Neural cell (in vitro differentiated cells): ENCODE measurements around the gene TMC1. TPM values are rescaled to one million over a fixed set of nuclear protein-coding genes. Genes with fewer than 3 reads are reported as not detected.

ENCODE experiments used
- H2AFZ ChIP-seq: fragments of 200-600, 300-800 bp; sonication (generic), shearing (Covaris generic); 2 replicates; pipeline ENCODE4 v1.6.0; 2014; ENCODE audit warnings: low read depth, mild to moderate bottlenecking, antibody characterized with exemption, low read length, moderate library complexity
- H3F3A ChIP-seq: fragments of 200-600 bp; shearing (Covaris generic); 2 replicates; pipeline ENCODE4 v1.6.1; 2016; ENCODE audit warnings: mild to moderate bottlenecking, moderate library complexity, mixed read lengths, antibody characterized with exemption, low read length; ENCODE audit not compliant: insufficient read depth, poor library complexity, severe bottlenecking
- H3K27ac ChIP-seq: fragments of 200-600, 300-800 bp; sonication (generic), shearing (Covaris generic); 2 replicates; pipeline ENCODE4 v1.5.1; 2014; ENCODE audit warnings: mild to moderate bottlenecking, low read length, moderate library complexity
- H3K27me3 ChIP-seq: fragments of 300-800, 200-600 bp; sonication (generic), shearing (Covaris generic); 2 replicates; pipeline ENCODE4 v1.6.0; 2014; ENCODE audit warnings: mild to moderate bottlenecking, low read depth, low read length, moderate library complexity; ENCODE audit not compliant: insufficient read depth
- H3K36me3 ChIP-seq: fragments of 300-800, 200-600 bp; sonication (generic), shearing (Covaris generic); 2 replicates; pipeline ENCODE4 v1.5.1; 2014; ENCODE audit warnings: mild to moderate bottlenecking, antibody characterized with exemption, low read length, moderate library complexity; ENCODE audit not compliant: insufficient read depth
- H3K4me2 ChIP-seq: fragments of 300-800, 200-600 bp; sonication (generic), shearing (Covaris generic); 2 replicates; pipeline ENCODE4 v1.6.0; 2014; ENCODE audit warnings: mild to moderate bottlenecking, low read length
- H3K4me3 ChIP-seq: fragments of 300-800, 200-600 bp; sonication (generic), shearing (Covaris generic); 2 replicates; pipeline ENCODE4 v1.5.1; 2014; ENCODE audit warnings: mild to moderate bottlenecking, low read length, moderate library complexity
- H3K79me2 ChIP-seq: fragments of 200-600 bp; shearing (Covaris generic); replicated peaks from 2 replicates; pipeline ENCODE4 v1.6.0; 2014; ENCODE audit warnings: mild to moderate bottlenecking, low read length, moderate library complexity; ENCODE audit not compliant: insufficient read depth
- H3K9ac ChIP-seq: fragments of 300-800, 200-600 bp; sonication (generic), shearing (Covaris generic); 2 replicates; pipeline ENCODE4 v1.6.1; 2016; ENCODE audit warnings: mild to moderate bottlenecking, low read length, mixed read lengths
- H3K9me2 ChIP-seq: fragments of 200-600 bp; shearing (Covaris generic); 2 replicates; pipeline ENCODE4 v1.6.1; 2016; ENCODE audit warnings: mild to moderate bottlenecking, low read length, mixed read lengths; ENCODE audit not compliant: insufficient read depth
- H3K9me3 ChIP-seq: fragments of 200-600, 300-800 bp; sonication (generic), shearing (Covaris generic); 2 replicates; pipeline ENCODE4 v1.6.1; 2016; ENCODE audit warnings: mild to moderate bottlenecking, mixed run types, low read length, moderate library complexity, mixed read lengths
- H4K20me1 ChIP-seq: fragments of 200-600 bp; shearing (Covaris generic); 2 replicates; pipeline ENCODE4 v1.6.1; 2016; ENCODE audit warnings: mild to moderate bottlenecking, mixed run types; ENCODE audit not compliant: insufficient read depth
- EP300 ChIP-seq: fragments of 450-650 bp; conservative IDR thresholded peaks from 2 replicates; pipeline ENCODE4 v1.6.1; 2014; ENCODE audit warnings: antibody characterized with exemption, mild to moderate bottlenecking, moderate library complexity; ENCODE audit not compliant: poor library complexity, severe bottlenecking
- EZH2 ChIP-seq: fragments of 200-600, 300-800 bp; shearing (Covaris generic), sonication (generic); IDR thresholded peaks from 2 replicates; pipeline ENCODE4 v1.6.1; 2014; ENCODE audit warnings: antibody characterized with exemption, low read length, borderline replicate concordance, mild to moderate bottlenecking; ENCODE audit not compliant: insufficient read depth, poor library complexity, severe bottlenecking
- MXI1 ChIP-seq: fragments of 450-650 bp; conservative IDR thresholded peaks from 2 replicates; pipeline ENCODE4 v1.6.1; 2014; ENCODE audit warnings: antibody characterized with exemption, mild to moderate bottlenecking; ENCODE audit not compliant: poor library complexity, severe bottlenecking
- POLR2AphosphoS5 ChIP-seq: IDR thresholded peaks from 2 replicates; pipeline ENCODE4 v1.6.1; 2012
- RAD21 ChIP-seq: fragments of 450-650 bp; conservative IDR thresholded peaks from 2 replicates; pipeline ENCODE4 v1.6.1; 2014; ENCODE audit warnings: antibody characterized with exemption, mild to moderate bottlenecking, moderate library complexity
- SMC3 ChIP-seq: fragments of 450-650 bp; conservative IDR thresholded peaks from 2 replicates; pipeline ENCODE4 v1.6.1; 2014; ENCODE audit warnings: antibody characterized with exemption, mild to moderate bottlenecking, moderate library complexity; ENCODE audit not compliant: poor library complexity
- TAF1 ChIP-seq: IDR thresholded peaks from 2 replicates; pipeline ENCODE4 v1.6.1; 2012; ENCODE audit warnings: low read depth
- polyA plus RNA-seq: library from polyadenylated mRNA; depleted of rRNA; stranded (reverse); fragments of >200 nt; gene quantifications from 2 replicates; pipeline ENCODE4 v1.2.3, GENCODE V29; 2014
- TF ChIP-seq, protein P1 (sequence below): fragments of 450-650 bp; IDR thresholded peaks from 2 replicates; pipeline ENCODE4 v1.5.1; 2014; ENCODE audit warnings: antibody characterized with exemption, mild to moderate bottlenecking, moderate library complexity; ENCODE audit not compliant: poor library complexity, severe bottlenecking
- TF ChIP-seq, protein P2 (sequence below): IDR thresholded peaks from 2 replicates; pipeline ENCODE4 v1.6.1; 2012; ENCODE audit warnings: borderline replicate concordance

Gene TMC1
- polyA plus RNA-seq, 1 donor from 2014 or later = not detected

DNA sequence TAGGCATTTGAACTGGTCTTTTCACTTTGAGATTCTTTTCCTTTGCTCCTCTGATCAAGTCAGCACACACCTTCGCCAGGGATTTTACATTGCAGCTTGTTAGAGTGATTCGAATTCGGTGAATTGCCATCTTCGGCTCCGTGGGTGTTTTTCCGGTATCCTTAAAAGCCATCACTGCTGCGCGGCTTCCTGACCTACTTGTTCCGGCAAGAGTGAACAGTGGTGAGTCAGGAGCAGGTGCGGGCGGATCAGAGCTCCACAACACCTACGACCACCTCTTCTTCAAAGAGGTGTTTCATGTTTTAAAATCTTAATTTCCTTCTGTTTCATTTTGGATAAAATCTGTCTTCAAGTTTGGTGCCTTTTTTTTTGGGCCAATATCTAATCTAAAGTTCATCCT lies 134.6 kb downstream of the TMC1 start:
- Histone ChIP-seq H3K36me3 (no peaks in the 10 kb centered on the region), H3K4me3 (no peak overlapping the region), H3K27me3 (no peaks in the 10 kb centered on the region), H3F3A (no peaks in the 10 kb centered on the region), H4K20me1 (no peaks in the 10 kb centered on the region), H3K9me2 (no peaks in the 10 kb centered on the region), H2AFZ (no peak overlapping the region), H3K9me3 (no peaks in the 10 kb centered on the region), H3K9ac (no peak overlapping the region), H3K79me2 (no peaks in the 10 kb centered on the region), H3K27ac (no peak overlapping the region), H3K4me2 (no peak overlapping the region)
- TF ChIP-seq EP300 (no peak), MXI1 (no peak), TAF1 (no peak), POLR2AphosphoS5 (no peak), SMC3 (no peak)
- TF ChIP-seq, protein P1, sequence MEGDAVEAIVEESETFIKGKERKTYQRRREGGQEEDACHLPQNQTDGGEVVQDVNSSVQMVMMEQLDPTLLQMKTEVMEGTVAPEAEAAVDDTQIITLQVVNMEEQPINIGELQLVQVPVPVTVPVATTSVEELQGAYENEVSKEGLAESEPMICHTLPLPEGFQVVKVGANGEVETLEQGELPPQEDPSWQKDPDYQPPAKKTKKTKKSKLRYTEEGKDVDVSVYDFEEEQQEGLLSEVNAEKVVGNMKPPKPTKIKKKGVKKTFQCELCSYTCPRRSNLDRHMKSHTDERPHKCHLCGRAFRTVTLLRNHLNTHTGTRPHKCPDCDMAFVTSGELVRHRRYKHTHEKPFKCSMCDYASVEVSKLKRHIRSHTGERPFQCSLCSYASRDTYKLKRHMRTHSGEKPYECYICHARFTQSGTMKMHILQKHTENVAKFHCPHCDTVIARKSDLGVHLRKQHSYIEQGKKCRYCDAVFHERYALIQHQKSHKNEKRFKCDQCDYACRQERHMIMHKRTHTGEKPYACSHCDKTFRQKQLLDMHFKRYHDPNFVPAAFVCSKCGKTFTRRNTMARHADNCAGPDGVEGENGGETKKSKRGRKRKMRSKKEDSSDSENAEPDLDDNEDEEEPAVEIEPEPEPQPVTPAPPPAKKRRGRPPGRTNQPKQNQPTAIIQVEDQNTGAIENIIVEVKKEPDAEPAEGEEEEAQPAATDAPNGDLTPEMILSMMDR = no peak
- TF ChIP-seq, protein P2, sequence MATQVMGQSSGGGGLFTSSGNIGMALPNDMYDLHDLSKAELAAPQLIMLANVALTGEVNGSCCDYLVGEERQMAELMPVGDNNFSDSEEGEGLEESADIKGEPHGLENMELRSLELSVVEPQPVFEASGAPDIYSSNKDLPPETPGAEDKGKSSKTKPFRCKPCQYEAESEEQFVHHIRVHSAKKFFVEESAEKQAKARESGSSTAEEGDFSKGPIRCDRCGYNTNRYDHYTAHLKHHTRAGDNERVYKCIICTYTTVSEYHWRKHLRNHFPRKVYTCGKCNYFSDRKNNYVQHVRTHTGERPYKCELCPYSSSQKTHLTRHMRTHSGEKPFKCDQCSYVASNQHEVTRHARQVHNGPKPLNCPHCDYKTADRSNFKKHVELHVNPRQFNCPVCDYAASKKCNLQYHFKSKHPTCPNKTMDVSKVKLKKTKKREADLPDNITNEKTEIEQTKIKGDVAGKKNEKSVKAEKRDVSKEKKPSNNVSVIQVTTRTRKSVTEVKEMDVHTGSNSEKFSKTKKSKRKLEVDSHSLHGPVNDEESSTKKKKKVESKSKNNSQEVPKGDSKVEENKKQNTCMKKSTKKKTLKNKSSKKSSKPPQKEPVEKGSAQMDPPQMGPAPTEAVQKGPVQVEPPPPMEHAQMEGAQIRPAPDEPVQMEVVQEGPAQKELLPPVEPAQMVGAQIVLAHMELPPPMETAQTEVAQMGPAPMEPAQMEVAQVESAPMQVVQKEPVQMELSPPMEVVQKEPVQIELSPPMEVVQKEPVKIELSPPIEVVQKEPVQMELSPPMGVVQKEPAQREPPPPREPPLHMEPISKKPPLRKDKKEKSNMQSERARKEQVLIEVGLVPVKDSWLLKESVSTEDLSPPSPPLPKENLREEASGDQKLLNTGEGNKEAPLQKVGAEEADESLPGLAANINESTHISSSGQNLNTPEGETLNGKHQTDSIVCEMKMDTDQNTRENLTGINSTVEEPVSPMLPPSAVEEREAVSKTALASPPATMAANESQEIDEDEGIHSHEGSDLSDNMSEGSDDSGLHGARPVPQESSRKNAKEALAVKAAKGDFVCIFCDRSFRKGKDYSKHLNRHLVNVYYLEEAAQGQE = no peak

DNA sequence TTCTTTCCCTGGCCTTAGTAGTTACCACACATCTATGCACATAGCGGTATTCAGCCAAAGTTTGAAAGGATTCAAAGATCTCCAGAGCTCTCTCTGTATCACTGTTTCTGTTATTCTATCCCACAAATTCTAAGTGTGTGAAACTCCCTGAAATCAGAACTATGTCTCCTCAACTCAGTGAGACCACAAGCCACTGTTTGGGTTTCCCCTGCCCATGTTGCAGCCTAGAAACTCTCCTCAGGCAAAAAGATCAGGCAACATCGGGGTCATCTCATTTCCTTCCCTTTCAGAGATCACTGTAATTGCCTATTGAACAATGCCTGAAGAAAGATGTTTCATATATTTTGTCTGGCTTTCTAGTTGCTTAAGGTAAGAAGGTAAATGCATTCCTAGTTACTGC lies 135.6 kb downstream of the TMC1 start:
- H2AFZ ChIP-seq = no peak overlapping the region
- no peaks in the 10 kb centered on the region for H4K20me1 ChIP-seq
- H3F3A ChIP-seq = no peaks in the 10 kb centered on the region
- TF ChIP-seq RAD21 = no peak
- TF ChIP-seq, protein P2 = no peak
- no peak for TF ChIP-seq EZH2
- TF ChIP-seq TAF1 = no peak
- TF ChIP-seq SMC3 = no peak
- TF ChIP-seq MXI1 = no peak
- no peak for TF ChIP-seq EP300
- TF ChIP-seq, protein P1 = no peak
- no peak for TF ChIP-seq POLR2AphosphoS5
- no peaks in the 10 kb centered on the region for H3K27me3 ChIP-seq
- no peak overlapping the region for H3K27ac ChIP-seq
- no peaks in the 10 kb centered on the region for H3K9me3 ChIP-seq
- H3K9ac ChIP-seq = no peak overlapping the region
- no peak overlapping the region for H3K4me2 ChIP-seq
- H3K9me2 ChIP-seq = no peaks in the 10 kb centered on the region
- no peak overlapping the region for H3K4me3 ChIP-seq
- H3K36me3 ChIP-seq = no peaks in the 10 kb centered on the region
- H3K79me2 ChIP-seq = no peaks in the 10 kb centered on the region
